DMS79 treated with DMSO at 0.1 percent for 48 hours (cell line): ENCODE data around the gene CDH4.

Experiments
- DNase-seq: peaks from one replicate; lab custom pipeline; 2025; lab: John Stamatoyannopoulos, UW

The CDH4 gene

GRCh38 chr20:61765871-61766654, 514.0 kb downstream of the CDH4 start:
- DNase-seq: no peak

GRCh38 chr20:61766921-61767610, 515.0 kb downstream of the CDH4 start:
- no peak for DNase-seq

GRCh38 chr20:61767761-61768494, 515.9 kb downstream of the CDH4 start:
- no peak for DNase-seq

- no peak for DNase-seq
Measured at GRCh38 chr20:61768571-61769285, 516.7 kb downstream of the CDH4 start.

GRCh38 chr20:61769286-61769832, 517.3 kb downstream of the CDH4 start:
- no peak for DNase-seq

GRCh38 chr20:61770113-61770585, 518.1 kb downstream of the CDH4 start:
- no peak for DNase-seq

- DNase-seq: no peak
Measured at GRCh38 chr20:61771805-61772350, 519.8 kb downstream of the CDH4 start.

GRCh38 chr20:61772828-61773631, 521.0 kb downstream of the CDH4 start:
- no peak for DNase-seq

- no peak for DNase-seq
Measured at GRCh38 chr20:61773926-61774587, 522.0 kb downstream of the CDH4 start.

GRCh38 chr20:61775423-61775822, 523.4 kb downstream of the CDH4 start:
- no peak for DNase-seq

- DNase-seq: no peak
Measured at GRCh38 chr20:61776491-61777075, 524.5 kb downstream of the CDH4 start.

GRCh38 chr20:61777773-61778494, 525.9 kb downstream of the CDH4 start:
- DNase-seq: no peak

- no peak for DNase-seq
Measured at GRCh38 chr20:61778495-61778863, 526.4 kb downstream of the CDH4 start.

- no peak for DNase-seq
Measured at GRCh38 chr20:61779176-61779965, 527.3 kb downstream of the CDH4 start.

- DNase-seq: no peak
Measured at GRCh38 chr20:61780066-61780465, 528.0 kb downstream of the CDH4 start.

GRCh38 chr20:61784801-61785566, 532.9 kb downstream of the CDH4 start:
- DNase-seq: no peak

- DNase-seq: no peak
Measured at GRCh38 chr20:61785567-61785816, 533.4 kb downstream of the CDH4 start.

GRCh38 chr20:61786230-61786629, 534.2 kb downstream of the CDH4 start:
- DNase-seq: peak; percentile 36
